GM12864 (cell line): Measurements from ENCODE around the gene FREM3.
"Not testable (repeated sequence)": the region's sequence is repeated elsewhere in the genome, so short reads cannot be mapped to it uniquely, and the experiment has no call there.

Experiments
- DNase-seq: peaks from one replicate; pipeline ENCODE4 v3.0.0-alpha.2; 2011; ENCODE audit warnings: low read depth
- H3K4me3 ChIP-seq: 2 replicates; pipeline ENCODE4 v1.5.1; 2011; ENCODE audit warnings: mild to moderate bottlenecking, low read depth, low read length, control low read depth
- TF ChIP-seq, protein P1 (sequence below): IDR thresholded peaks from 2 replicates; pipeline ENCODE4 v1.5.1; 2011; ENCODE audit warnings: low read depth, mild to moderate bottlenecking, moderate library complexity, low read length, control low read depth, inconsistent platforms; ENCODE audit errors: missing control alignments

FREM3 gene

DNA sequence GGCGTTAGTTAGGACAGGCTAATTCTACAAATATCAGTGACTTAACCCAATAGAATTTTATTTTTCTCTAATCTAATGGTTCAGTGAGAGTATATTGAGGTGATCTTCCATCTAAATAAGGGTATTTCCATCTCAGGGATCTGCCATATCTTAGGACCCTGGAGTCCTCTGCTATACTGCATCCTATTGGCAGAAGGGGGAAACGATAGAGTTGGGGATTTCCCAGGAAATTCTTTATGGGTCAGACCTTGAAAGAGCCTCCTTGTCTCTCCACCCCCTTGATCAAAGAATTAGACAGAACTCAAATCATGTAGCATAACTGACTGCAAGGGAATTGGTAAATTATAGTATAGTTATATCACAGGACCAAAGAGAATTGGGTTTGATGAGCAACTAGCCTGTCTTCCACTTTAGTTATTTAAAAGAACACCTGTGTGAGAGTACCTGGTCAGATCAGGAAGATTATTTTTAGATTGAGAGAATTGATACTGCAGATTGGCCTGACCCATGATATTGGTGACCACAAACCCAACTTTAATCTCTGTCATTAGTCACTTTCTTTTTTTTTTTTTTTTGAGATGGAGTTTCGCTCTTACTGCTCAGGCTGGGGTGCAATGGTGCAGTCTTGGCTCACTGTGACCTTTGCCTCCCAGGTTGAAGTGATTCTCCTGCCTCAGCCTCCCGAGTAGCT is 161.4 kb downstream of the FREM3 start:
- DNase-seq = peak; percentile 22
- H3K4me3 ChIP-seq = no peak overlapping the region
- TF ChIP-seq, protein P1, sequence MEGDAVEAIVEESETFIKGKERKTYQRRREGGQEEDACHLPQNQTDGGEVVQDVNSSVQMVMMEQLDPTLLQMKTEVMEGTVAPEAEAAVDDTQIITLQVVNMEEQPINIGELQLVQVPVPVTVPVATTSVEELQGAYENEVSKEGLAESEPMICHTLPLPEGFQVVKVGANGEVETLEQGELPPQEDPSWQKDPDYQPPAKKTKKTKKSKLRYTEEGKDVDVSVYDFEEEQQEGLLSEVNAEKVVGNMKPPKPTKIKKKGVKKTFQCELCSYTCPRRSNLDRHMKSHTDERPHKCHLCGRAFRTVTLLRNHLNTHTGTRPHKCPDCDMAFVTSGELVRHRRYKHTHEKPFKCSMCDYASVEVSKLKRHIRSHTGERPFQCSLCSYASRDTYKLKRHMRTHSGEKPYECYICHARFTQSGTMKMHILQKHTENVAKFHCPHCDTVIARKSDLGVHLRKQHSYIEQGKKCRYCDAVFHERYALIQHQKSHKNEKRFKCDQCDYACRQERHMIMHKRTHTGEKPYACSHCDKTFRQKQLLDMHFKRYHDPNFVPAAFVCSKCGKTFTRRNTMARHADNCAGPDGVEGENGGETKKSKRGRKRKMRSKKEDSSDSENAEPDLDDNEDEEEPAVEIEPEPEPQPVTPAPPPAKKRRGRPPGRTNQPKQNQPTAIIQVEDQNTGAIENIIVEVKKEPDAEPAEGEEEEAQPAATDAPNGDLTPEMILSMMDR = no peak

DNA sequence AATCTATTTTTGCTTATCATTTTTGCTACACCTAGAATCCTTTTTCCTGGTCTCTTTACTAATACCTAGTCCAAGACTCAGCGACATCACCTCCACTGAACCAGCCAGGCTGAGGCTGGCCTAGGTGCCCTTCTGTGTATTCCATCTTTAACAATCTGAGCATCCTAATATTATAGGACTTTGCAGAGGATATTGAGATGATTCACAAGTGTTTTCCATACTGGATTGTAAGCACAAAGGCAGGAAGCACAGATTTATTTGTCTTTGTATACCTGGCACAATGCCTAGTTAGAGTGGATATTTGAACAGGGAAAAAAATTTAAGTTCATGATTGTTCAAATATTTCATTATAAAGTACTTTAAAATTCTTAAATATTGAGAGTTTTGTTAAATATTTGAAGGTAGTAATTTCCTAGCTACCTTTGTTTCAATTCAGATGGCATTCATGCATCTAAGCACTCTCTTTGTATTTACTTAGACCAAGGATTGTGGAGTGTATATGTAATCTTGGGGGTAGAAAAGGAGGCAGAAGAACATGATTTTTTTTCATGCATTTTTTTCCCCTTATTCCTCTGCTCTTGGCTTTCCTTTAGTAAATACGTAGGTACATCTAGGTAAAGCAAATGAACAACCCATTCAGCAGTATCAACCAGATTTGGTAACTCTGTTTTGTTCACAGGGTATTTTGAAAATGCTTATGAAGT is 168.5 kb downstream of the FREM3 start:
- no peak overlapping the region for H3K4me3 ChIP-seq
- TF ChIP-seq, protein P1 = no peak
- no peak for DNase-seq

DNA sequence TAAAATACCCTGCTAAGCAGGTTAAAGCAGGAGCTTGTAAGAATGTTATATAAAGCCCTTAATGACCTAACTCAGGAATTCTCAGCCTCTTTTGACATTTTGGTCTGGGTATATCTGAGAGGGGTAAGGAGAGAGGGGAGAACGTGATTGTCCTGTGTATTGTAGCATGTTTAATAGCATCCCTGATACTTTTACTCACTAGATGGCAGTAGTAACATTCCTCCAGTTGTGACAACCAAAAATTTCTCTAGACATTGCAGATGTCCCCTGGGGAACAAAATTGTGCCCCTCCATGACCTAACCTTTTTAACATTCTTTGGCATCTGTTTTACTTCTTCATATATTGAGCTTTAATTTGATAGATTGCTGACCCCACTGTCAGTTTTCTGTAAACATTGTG is 169.1 kb downstream of the FREM3 start:
- no peak for DNase-seq

DNA sequence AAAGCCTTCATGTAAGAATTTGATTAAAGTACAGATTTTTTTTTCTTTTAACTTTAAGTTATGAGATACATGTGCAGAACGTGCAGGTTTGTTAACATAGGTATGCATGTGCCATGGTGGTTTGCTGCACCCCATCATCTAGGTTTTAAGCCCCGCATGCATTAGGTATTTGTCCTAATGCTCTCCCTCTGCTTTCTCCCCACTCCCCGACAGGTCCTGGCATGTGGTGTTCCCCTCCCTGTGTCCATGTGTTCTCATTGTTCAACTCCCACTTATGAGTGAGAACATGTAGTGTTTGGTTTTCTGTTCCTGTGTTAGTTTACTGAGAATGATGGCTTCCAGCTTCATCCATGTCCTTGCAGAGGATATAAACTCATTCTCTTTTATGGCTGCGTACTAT is 172.4 kb downstream of the FREM3 start:
- H3K4me3 ChIP-seq, DNase-seq: not testable (repeated sequence)

More for the DNA sequence above, 169.1 kb downstream of the FREM3 start:
- TF ChIP-seq, protein P1 = peak; percentile 40
- no peak overlapping the region for H3K4me3 ChIP-seq
